GM18505 (cell line): ENCODE data around the gene FITM1.

Experiments
- ATAC-seq: cut with Tn5 transposase; IDR thresholded peaks from one replicate; pipeline ENCODE4 v1.9.1; 2021; ENCODE audit not compliant: unreplicated experiment
- POLR2A ChIP-seq: IDR thresholded peaks from 4 replicates; pipeline ENCODE4 v1.6.1; 2011; ENCODE audit warnings: borderline replicate concordance; ENCODE audit not compliant: insufficient read depth, insufficient read length; ENCODE audit errors: extremely low read depth

The FITM1 gene

DNA sequence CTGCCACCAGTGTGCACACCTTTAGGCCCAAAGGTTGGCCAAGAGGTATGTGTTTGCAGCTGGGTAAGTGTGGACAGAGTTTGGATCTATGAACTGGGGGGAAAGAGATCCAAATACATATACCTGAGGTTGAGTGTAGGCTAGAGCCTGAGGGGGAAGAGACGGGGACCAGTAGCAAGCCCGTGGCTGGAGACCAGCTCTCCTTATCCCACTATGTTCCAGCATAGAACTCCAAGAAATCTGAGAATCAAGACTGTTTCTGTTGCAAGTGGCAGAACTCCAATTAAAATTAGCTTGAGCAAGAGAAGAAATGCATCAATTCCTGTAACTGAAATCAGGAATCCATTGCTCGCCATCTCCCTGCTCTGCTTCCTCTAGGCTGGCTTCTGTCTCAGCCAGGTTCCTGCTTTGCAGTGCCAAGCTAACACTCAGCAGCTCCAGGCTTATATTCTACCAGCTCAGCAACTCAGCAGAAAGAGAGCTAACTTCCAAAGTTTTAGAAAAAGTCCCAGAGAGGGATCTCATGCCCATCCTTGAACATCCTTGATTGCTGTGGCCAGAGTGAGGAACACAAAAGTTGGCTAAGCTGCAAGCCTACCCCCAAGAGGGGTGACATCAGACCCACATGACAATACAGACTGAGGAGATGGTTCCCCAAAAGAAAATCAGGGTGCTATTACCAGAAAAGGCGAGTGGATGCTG, 37.8 kb upstream of the FITM1 start:
- no peak for ATAC-seq

DNA sequence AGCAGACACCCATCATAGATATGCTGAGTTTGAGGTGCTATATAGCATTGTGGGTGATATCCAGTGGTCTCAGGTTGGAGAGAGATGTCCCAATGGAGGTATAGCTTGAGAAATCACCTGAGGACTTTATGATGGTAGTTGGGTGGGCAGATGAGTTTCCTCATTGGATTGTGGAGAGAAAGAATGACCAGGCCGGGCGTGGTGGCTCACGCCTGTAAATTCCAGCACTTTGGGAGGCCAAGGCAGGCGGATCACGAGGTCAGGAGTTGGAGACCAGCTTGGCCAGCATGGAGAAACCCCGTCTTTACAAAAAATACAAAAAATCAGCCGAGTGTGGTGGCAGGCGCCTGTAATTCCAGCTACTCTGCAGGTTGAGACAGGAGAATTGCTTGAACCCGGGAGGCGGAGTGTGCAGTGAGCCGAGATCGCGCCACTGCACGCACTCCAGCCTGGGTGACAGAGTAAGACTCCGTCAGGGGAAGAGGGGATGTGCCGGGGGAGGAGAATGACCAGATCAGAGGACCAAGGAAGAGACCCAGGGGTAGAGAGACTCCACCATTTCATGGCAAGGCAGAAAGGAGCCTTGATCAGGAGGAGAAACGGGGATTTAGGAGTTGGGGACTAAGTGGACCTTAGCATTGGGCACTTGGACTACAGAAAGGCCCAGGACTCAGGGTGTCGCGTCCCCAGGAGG, 37.1 kb upstream of the FITM1 start:
- no peak for TF ChIP-seq POLR2A
- no peak for ATAC-seq

More for the DNA sequence above, 37.8 kb upstream of the FITM1 start:
- TF ChIP-seq POLR2A = no peak

DNA sequence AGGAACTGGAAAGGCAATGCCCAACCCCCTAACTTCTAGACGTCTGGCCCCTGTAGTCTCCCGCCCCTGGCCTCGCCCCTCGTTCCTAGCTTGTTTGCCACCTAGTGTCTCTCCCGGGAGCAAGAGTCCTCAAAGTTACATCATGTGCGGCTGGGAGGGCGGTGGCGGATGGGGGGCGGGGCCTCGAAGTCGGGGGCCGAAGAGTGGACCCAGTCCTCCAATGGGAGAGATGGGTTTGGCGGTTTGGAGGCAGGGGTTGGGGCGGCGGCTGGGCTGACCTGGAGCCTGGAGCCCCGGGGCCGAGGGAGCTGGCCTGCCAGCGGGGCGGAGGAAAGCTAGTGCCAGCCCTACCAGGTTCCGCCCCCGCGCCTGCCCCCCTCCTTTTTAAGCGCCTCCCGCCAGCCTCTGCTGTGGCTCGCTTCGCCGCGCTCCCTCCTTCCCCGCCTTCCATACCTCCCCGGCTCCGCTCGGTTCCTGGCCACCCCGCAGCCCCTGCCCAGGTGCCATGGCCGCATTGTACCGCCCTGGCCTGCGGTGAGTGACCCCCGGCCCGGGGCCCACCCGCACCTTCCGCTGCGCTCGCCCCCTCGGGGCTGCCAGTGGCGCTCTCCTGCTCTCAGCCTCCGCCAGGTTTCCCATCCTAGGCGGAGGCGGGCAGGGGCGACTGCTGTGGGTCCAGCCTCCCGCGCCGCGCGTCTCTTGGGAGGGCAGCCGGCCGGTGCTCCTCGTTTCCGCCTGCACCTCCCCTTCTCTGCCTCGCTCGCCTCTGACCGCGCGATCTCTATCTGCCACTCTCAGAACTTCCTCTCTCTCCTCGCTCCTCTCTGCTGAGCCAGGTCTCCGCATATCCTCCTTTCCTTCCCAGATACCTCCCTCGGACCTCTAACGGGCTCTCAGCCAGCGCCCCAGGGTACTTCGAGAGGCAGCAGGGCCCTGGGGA, 36.3 kb upstream of the FITM1 start, which contains the start of gene PCK2:
TSS of gene PCK2 (plus strand) at position 411 of the 940 bp plus-strand sequence. CDS start at position 506, 95 bp downstream.
- peak; percentile 98 for TF ChIP-seq POLR2A
- peak; percentile 44 for ATAC-seq

DNA sequence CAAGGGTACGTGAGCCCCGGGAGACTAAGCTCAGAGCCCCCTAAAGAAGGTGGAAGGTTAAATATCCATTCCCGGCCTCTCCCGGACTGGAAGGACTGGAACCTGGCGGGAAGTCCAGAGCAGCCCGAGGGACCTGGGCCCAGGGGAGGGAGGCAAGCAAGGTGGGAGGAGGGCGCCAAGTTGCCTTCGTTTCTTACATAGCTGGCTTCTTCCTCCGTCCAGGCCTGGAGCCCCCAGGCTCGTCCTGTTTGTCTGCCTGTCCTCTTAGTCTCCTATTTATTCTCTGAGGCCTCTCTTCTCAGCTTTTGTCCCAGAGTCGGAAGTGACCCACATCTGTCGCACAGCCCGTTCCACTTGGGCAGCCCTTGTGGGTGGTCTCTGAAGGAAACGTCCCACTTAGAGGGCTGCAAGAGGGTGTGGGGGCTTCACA, 35.6 kb upstream of the FITM1 start:
- TF ChIP-seq POLR2A = no peak
- ATAC-seq = no peak

DNA sequence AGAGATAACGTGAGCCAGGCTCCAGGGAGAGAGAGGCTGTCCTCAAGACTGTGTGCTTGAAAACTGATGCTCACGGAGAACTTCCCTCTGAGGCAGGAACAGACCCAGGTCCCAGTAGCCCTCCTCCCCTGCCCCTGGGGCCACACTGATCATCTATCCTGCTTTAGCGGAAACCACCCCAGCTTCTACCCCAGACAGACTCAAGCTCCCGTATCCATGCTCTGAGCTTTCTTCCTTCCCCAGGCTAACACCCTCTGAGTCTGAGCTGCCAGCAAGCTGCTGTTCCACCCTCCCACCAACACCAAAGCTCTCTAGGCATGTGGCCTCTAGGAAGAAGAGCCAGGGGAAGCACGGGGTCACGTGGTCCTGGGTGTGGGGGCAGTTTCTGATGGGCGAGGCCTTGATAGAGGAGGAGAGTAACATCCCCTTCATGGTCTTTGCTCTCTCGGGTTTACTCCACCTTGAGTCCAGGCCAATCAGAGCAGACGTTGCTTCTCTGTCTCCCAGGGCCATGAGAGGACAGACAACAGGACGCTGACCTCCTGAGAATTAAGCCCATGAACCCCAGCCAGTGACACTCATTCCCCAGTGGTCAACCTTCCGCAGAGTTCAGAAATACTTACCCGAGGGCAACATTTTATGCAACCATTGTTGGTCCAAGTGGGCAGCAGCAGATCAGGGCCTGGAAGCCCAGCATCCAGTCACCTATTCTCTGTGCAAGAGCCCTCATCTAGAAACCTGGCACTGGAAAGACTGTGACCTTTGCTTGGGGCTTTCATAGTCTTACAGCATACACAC, 35.0 kb upstream of the FITM1 start:
- peak; percentile 64 for ATAC-seq
- TF ChIP-seq POLR2A = peak; percentile 98

DNA sequence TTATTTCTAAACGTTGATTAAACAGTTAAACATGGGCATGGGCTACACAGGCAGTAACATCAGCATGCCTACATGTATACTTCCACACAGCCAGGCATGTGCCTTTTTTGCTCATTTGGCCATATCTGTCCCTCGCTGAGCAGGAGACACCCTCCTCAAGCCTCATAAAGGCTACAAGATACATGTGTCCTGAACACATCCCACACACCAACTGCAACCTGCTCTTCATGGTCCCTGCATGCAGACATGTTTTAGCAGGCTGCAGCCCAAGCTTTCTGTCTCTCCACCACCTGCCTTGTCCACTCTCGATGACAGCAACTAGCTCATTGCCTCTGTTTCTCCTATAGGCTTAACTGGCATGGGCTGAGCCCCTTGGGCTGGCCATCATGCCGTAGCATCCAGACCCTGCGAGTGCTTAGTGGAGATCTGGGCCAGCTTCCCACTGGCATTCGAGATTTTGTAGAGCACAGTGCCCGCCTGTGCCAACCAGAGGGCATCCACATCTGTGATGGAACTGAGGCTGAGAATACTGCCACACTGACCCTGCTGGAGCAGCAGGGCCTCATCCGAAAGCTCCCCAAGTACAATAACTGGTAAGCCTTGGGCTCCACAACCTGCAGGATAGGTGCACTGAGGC, 33.8 kb upstream of the FITM1 start:
- no peak for TF ChIP-seq POLR2A
- no peak for ATAC-seq

DNA sequence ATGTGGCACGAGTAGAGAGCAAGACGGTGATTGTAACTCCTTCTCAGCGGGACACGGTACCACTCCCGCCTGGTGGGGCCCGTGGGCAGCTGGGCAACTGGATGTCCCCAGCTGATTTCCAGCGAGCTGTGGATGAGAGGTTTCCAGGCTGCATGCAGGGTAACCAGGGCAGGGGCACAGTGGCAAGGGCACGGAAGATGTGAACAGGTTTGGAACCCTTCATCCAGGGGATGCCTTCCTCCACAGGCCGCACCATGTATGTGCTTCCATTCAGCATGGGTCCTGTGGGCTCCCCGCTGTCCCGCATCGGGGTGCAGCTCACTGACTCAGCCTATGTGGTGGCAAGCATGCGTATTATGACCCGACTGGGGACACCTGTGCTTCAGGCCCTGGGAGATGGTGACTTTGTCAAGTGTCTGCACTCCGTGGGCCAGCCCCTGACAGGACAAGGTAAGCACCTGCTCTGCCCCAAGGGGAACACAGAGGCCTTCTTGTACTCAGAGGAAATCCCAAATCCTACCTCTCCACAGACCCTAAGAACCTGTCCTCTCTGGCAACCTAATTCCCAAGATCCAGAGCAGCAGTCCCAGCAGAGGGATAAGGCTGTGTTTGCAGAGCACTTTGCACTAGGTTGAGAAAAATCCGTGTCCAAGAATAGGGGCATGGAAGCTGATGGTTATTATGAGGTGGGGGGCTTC, 32.1 kb upstream of the FITM1 start:
- no peak for ATAC-seq

DNA sequence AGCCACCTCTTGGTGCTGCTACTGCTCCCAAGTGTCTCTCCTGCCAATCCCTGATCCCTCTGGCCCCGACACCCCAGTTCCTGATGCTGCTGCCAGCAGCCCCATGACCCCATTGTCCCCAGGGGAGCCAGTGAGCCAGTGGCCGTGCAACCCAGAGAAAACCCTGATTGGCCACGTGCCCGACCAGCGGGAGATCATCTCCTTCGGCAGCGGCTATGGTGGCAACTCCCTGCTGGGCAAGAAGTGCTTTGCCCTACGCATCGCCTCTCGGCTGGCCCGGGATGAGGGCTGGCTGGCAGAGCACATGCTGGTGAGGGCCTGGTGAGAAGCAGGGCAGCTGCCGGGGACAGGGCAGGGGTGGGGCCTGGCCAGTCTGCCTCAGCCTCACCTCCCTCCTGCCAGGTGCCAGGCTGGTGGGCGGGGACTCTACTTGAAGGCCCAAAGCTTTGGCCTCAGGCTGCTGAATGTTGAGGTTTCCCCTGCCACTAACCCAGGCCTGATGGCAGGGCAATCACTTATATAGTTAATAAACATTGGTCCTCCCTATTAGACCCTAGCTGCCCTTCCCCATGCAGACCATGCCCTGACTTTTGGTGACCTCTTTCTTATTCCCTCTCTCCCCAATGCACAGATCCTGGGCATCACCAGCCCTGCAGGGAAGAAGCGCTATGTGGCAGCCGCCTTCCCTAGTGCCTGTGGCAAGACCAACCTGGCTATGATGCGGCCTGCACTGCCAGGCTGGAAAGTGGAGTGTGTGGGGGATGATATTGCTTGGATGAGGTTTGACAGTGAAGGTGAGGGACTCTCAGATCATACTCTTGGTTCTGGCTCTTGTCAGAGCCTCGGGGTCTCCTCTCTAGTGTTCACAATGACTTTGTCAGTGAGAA, 31.3 kb upstream of the FITM1 start:
- no peak for ATAC-seq
- TF ChIP-seq POLR2A = no peak

More for the DNA sequence above, 32.1 kb upstream of the FITM1 start:
- no peak for TF ChIP-seq POLR2A

DNA sequence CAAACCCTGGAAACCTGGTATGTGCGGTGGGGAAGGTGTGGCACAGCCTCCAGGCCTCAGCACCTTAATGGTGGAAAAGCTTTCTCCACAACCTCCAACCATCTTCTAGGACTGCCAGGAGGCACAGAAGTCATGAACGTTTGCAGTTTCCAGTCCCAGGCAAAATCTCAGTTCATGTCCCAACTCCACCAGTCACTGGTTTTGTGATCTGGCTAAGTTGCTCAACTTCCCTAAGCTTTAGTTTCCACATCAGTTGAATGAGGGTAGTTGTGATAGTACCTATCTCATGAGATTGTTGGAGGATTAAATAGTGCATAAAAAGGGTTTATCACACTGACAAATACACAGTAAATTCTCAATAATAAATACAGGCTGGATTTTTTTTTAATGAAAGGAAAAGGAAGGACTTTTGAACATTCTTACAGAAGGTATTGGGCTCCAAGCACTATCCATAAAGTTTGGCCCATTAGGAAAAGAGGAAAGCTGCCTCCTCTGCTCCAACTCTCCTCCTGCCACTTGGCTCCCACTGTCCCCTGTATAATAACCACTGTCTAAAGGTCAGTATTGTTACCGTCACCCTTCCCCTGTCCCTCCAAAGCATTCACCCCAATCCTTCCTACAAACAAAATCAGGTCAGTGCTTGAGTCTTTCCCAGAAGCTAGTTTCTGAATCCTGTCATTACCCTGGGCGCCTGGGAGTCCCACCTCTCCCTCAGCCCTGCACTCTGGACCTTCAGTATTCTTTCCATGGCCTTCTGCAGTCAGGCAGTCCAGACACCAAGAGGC, 30.1 kb upstream of the FITM1 start:
- TF ChIP-seq POLR2A = no peak
- ATAC-seq = no peak

DNA sequence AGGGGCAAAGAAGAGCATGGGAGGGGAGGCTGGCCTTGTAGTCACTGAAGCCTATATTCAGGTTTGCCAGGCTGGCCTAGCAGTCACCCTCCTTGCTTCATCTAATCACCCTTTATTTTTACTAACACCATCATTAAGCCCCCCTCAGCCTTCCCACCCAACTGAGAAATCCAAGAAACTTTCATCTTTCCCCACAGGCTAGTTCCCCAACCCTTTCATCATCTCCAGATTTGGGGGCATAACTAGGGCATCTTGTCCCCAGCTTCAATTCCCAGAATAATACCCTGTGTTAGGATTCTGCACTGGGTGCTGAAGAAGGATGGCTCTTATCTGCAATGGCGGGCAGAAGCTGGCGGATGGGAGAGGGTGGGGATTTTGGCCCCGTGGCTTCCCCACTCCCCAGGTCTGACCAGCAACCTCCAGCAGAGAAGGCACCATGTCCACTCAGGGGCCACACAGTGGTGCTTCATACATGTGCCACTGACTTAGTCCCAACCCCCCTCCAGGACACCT, 29.4 kb upstream of the FITM1 start:
- TF ChIP-seq POLR2A = peak; percentile 22
- ATAC-seq = no peak
